Loucy (cell line): ENCODE results near the gene TENM4.

ENCODE experiments used
- H2AFZ ChIP-seq: fragments of 200-600 bp; sonication (generic); 2 replicates; pipeline ENCODE4 v1.6.0; 2016; ENCODE audit warnings: antibody characterized with exemption, mild to moderate bottlenecking, low read length, moderate library complexity
- H3F3A ChIP-seq: fragments of 200-600 bp; 2 replicates; pipeline ENCODE4 v1.6.0; 2016; ENCODE audit warnings: antibody characterized with exemption, low read depth, mild to moderate bottlenecking
- H3K27me3 ChIP-seq: fragments of 200-600 bp; sonication (generic); 2 replicates; pipeline ENCODE4 v1.6.1; 2014; ENCODE audit warnings: low read length, mild to moderate bottlenecking; ENCODE audit not compliant: insufficient read depth, poor library complexity, severe bottlenecking
- H3K36me3 ChIP-seq: fragments of 200-600 bp; sonication (generic); 2 replicates; pipeline ENCODE4 v1.6.1; 2016; ENCODE audit warnings: low read length; ENCODE audit not compliant: insufficient read depth
- H3K4me1 ChIP-seq: fragments of 200-600 bp; sonication (generic); 2 replicates; pipeline ENCODE4 v1.5.1; 2014; ENCODE audit warnings: low read length, mild to moderate bottlenecking; ENCODE audit not compliant: insufficient read depth, poor library complexity, severe bottlenecking
- H3K4me2 ChIP-seq: fragments of 200-600 bp; sonication (generic); 2 replicates; pipeline ENCODE4 v1.6.0; 2014; ENCODE audit warnings: antibody characterized with exemption, low read length, low read depth, mild to moderate bottlenecking; ENCODE audit not compliant: poor library complexity, severe bottlenecking
- H3K4me3 ChIP-seq: fragments of 200-600 bp; sonication (generic); 2 replicates; pipeline ENCODE4 v1.5.1; 2014; ENCODE audit warnings: low read length, mild to moderate bottlenecking, mixed read lengths; ENCODE audit not compliant: poor library complexity, severe bottlenecking
- H3K79me2 ChIP-seq: fragments of 200-600 bp; sonication (generic); 2 replicates; pipeline ENCODE4 v1.6.1; 2014; ENCODE audit warnings: low read length; ENCODE audit not compliant: insufficient read depth
- H3K9ac ChIP-seq: fragments of 200-600 bp; sonication (generic); 2 replicates; pipeline ENCODE4 v1.6.0; 2014; ENCODE audit warnings: mild to moderate bottlenecking, low read depth, low read length, moderate library complexity; ENCODE audit not compliant: poor library complexity, severe bottlenecking
- H3K9me2 ChIP-seq: fragments of 200-600 bp; sonication (generic); replicated peaks from 2 replicates; pipeline ENCODE4 v1.6.1; 2016; ENCODE audit warnings: low read depth, low read length, mixed read lengths
- H3K9me3 ChIP-seq: fragments of 200-600 bp; sonication (generic); 2 replicates; pipeline ENCODE4 v1.6.1; 2014; ENCODE audit warnings: mild to moderate bottlenecking, antibody characterized with exemption, low read length, low read depth; ENCODE audit not compliant: insufficient read depth
- H4K20me1 ChIP-seq: fragments of 200-600 bp; sonication (generic); 2 replicates; pipeline ENCODE4 v1.6.0; 2014; ENCODE audit warnings: antibody characterized with exemption, low read length, mild to moderate bottlenecking; ENCODE audit not compliant: insufficient read depth, poor library complexity, severe bottlenecking
- EZH2phosphoT487 ChIP-seq: fragments of 200-600 bp; IDR thresholded peaks from 2 replicates; pipeline ENCODE4 v1.6.1; 2018; ENCODE audit warnings: antibody characterized with exemption, mild to moderate bottlenecking, moderate library complexity, borderline replicate concordance
- TF ChIP-seq, protein P1 (sequence below): fragments of 200-600 bp; sonication (generic); conservative IDR thresholded peaks from 2 replicates; pipeline ENCODE4 v1.5.1; 2014; ENCODE audit warnings: mild to moderate bottlenecking, antibody characterized with exemption, low read length

TENM4 gene

DNA sequence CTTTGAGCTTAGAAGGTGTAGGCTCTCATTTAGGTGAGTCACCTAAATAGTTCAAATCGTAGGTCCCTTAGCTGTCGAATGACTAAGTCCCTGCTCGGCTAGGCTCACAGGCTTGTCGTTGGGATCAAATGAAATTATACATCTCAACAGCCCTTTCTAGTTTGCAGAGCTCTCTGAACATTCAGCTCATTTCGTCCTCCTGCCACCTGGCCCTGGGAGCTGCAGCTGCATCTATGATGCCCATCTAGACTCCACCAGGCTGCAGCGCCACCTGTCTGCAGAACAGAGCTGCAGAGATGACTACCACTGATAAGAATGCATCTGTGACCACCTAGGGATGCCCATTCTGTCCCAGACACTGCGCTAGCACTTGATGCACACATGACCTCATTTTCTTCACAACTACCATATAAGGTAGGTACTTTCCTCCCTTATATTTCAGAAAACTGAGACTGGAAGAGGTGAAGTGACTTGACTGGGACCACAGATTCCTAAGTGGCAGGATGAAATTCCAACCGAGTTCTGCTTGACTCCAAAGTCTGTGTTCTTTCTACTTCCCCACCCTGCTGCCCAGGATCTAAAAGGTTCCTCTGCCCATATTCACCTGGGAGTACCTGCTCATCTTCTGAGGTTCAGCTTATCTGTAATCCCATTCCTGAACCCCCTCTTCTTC, 725.1 kb downstream of the TENM4 start:
- no peak for TF ChIP-seq EZH2phosphoT487
- TF ChIP-seq, protein P1, sequence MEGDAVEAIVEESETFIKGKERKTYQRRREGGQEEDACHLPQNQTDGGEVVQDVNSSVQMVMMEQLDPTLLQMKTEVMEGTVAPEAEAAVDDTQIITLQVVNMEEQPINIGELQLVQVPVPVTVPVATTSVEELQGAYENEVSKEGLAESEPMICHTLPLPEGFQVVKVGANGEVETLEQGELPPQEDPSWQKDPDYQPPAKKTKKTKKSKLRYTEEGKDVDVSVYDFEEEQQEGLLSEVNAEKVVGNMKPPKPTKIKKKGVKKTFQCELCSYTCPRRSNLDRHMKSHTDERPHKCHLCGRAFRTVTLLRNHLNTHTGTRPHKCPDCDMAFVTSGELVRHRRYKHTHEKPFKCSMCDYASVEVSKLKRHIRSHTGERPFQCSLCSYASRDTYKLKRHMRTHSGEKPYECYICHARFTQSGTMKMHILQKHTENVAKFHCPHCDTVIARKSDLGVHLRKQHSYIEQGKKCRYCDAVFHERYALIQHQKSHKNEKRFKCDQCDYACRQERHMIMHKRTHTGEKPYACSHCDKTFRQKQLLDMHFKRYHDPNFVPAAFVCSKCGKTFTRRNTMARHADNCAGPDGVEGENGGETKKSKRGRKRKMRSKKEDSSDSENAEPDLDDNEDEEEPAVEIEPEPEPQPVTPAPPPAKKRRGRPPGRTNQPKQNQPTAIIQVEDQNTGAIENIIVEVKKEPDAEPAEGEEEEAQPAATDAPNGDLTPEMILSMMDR: peak; percentile 81
- Histone ChIP-seq H2AFZ (no peak overlapping the region), H3K27me3 (no peaks in the 10 kb centered on the region), H3K36me3 (no peaks in the 10 kb centered on the region), H3K9ac (no peak overlapping the region), H4K20me1 (no peaks in the 10 kb centered on the region), H3K79me2 (no peaks in the 10 kb centered on the region), H3K9me3 (no peaks in the 10 kb centered on the region), H3K4me2 (no peak overlapping the region), H3K9me2 (no peaks in the 10 kb centered on the region), H3K4me3 (no peak overlapping the region), H3F3A (no peaks in the 10 kb centered on the region), H3K4me1 (no peaks in the 10 kb centered on the region)

GRCh38 chr11:78714539-78714938, 726.3 kb downstream of the TENM4 start:
- Histone ChIP-seq H3K36me3 (no peaks in the 10 kb centered on the region), H3K4me3 (no peak overlapping the region), H3F3A (no peaks in the 10 kb centered on the region), H3K9me2 (no peaks in the 10 kb centered on the region), H3K27me3 (no peaks in the 10 kb centered on the region), H4K20me1 (no peaks in the 10 kb centered on the region), H3K9ac (no peak overlapping the region), H3K79me2 (no peaks in the 10 kb centered on the region), H3K4me1 (no peaks in the 10 kb centered on the region), H2AFZ (no peak overlapping the region), H3K9me3 (no peaks in the 10 kb centered on the region), H3K4me2 (no peak overlapping the region)
- no peak for TF ChIP-seq EZH2phosphoT487
- TF ChIP-seq, protein P1: no peak

DNA sequence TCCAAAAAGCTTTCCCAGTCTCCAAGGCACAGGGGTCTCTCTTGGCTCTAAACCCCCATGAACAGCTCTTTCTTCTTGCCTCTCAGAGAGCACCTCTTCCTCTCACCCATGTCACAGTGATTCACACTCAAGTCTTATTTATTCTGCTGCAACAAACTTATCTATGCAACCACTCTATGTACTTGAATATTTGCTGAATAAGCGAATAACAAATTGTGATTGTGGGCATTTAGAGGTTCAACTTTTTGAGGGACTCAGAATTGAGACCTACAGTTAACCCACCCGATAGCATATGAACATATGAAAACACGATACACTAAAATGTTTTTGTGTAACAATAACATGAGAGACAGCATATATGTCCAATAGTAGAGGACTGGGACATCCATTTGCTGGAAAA, 729.1 kb downstream of the TENM4 start:
- Histone ChIP-seq H3K4me1 (no peaks in the 10 kb centered on the region), H3K36me3 (no peaks in the 10 kb centered on the region), H2AFZ (no peak overlapping the region), H3K4me2 (no peak overlapping the region), H3K27me3 (no peaks in the 10 kb centered on the region), H3K4me3 (no peak overlapping the region), H3F3A (no peaks in the 10 kb centered on the region), H4K20me1 (no peaks in the 10 kb centered on the region), H3K9me2 (no peaks in the 10 kb centered on the region), H3K9ac (no peak overlapping the region), H3K79me2 (no peaks in the 10 kb centered on the region), H3K9me3 (no peaks in the 10 kb centered on the region)
- TF ChIP-seq, protein P1: no peak
- TF ChIP-seq EZH2phosphoT487: no peak
